ENCODE results near the gene TGFBR1. TPM values are rescaled to one million over a fixed set of nuclear protein-coding genes. Genes with fewer than 3 reads are reported as not detected.

The TGFBR1 gene
- polyA plus RNA-seq, 1 donor from 2014 or later = 78.0 TPM

DNA sequence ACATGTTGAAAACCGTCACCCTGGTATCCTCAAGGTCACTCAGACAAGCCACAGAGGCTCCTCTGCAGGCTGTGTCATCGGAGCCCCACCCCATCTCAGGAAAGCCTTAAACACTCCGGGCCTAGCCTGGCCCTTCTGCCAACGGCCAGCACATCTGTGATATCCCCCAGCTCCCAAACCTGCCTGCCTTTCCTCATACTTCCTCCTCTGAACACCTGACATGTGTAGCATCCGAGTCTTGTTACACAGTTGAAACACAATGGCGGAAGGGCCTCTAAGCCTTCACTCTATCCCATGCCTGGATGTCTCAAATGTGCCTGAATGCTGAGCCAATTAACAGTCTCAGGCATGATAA lies 32.9 kb upstream of the TGFBR1 start:
- no peak overlapping the region for H2AFZ ChIP-seq (ENCODE audit: low read depth, low read length)
- no peaks in the 10 kb centered on the region for H3K9me2 ChIP-seq (ENCODE audit: insufficient read depth, low read length)
- no peak overlapping the region for H3K27ac ChIP-seq (ENCODE audit: low read length)
- TF ChIP-seq EZH2 (IDR thresholded peaks at IDR 0.05; ENCODE audit: borderline replicate concordance, insufficient read depth, low read length, poor library complexity, severe bottlenecking) = no peak
- TF ChIP-seq MXI1 (conservative IDR thresholded peaks at IDR 0.05; ENCODE audit: poor library complexity, severe bottlenecking) = no peak
- TF ChIP-seq, protein P1, sequence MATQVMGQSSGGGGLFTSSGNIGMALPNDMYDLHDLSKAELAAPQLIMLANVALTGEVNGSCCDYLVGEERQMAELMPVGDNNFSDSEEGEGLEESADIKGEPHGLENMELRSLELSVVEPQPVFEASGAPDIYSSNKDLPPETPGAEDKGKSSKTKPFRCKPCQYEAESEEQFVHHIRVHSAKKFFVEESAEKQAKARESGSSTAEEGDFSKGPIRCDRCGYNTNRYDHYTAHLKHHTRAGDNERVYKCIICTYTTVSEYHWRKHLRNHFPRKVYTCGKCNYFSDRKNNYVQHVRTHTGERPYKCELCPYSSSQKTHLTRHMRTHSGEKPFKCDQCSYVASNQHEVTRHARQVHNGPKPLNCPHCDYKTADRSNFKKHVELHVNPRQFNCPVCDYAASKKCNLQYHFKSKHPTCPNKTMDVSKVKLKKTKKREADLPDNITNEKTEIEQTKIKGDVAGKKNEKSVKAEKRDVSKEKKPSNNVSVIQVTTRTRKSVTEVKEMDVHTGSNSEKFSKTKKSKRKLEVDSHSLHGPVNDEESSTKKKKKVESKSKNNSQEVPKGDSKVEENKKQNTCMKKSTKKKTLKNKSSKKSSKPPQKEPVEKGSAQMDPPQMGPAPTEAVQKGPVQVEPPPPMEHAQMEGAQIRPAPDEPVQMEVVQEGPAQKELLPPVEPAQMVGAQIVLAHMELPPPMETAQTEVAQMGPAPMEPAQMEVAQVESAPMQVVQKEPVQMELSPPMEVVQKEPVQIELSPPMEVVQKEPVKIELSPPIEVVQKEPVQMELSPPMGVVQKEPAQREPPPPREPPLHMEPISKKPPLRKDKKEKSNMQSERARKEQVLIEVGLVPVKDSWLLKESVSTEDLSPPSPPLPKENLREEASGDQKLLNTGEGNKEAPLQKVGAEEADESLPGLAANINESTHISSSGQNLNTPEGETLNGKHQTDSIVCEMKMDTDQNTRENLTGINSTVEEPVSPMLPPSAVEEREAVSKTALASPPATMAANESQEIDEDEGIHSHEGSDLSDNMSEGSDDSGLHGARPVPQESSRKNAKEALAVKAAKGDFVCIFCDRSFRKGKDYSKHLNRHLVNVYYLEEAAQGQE (IDR thresholded peaks at IDR 0.05; ENCODE audit: borderline replicate concordance) = no peak
- no peak for TF ChIP-seq RAD21 (conservative IDR thresholded peaks at IDR 0.05)
- no peak for TF ChIP-seq EP300 (conservative IDR thresholded peaks at IDR 0.05; ENCODE audit: poor library complexity, severe bottlenecking)
- no peak for TF ChIP-seq TAF1 (IDR thresholded peaks at IDR 0.05; ENCODE audit: low read depth)
- TF ChIP-seq POLR2AphosphoS5 (IDR thresholded peaks at IDR 0.05) = no peak
- no peak for TF ChIP-seq SMC3 (conservative IDR thresholded peaks at IDR 0.05; ENCODE audit: poor library complexity)
- TF ChIP-seq, protein P2, sequence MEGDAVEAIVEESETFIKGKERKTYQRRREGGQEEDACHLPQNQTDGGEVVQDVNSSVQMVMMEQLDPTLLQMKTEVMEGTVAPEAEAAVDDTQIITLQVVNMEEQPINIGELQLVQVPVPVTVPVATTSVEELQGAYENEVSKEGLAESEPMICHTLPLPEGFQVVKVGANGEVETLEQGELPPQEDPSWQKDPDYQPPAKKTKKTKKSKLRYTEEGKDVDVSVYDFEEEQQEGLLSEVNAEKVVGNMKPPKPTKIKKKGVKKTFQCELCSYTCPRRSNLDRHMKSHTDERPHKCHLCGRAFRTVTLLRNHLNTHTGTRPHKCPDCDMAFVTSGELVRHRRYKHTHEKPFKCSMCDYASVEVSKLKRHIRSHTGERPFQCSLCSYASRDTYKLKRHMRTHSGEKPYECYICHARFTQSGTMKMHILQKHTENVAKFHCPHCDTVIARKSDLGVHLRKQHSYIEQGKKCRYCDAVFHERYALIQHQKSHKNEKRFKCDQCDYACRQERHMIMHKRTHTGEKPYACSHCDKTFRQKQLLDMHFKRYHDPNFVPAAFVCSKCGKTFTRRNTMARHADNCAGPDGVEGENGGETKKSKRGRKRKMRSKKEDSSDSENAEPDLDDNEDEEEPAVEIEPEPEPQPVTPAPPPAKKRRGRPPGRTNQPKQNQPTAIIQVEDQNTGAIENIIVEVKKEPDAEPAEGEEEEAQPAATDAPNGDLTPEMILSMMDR (IDR thresholded peaks at IDR 0.05; ENCODE audit: poor library complexity, severe bottlenecking) = no peak
- H3K9ac ChIP-seq (ENCODE audit: low read length) = no peak overlapping the region
- H3K36me3 ChIP-seq (ENCODE audit: insufficient read depth, low read length) = no peaks in the 10 kb centered on the region
- H3K4me2 ChIP-seq (ENCODE audit: low read length) = no peak overlapping the region
- H4K20me1 ChIP-seq (ENCODE audit: insufficient read depth) = no peaks in the 10 kb centered on the region
- no peaks in the 10 kb centered on the region for H3K79me2 ChIP-seq (replicated peaks; ENCODE audit: insufficient read depth, low read length)
- H3K27me3 ChIP-seq (ENCODE audit: insufficient read depth, low read depth, low read length) = no peaks in the 10 kb centered on the region
- H3K4me3 ChIP-seq (ENCODE audit: low read length) = no peak overlapping the region
- H3F3A ChIP-seq (ENCODE audit: insufficient read depth, low read length, poor library complexity, severe bottlenecking) = no peaks in the 10 kb centered on the region
- no peaks in the 10 kb centered on the region for H3K9me3 ChIP-seq (ENCODE audit: low read length)

DNA sequence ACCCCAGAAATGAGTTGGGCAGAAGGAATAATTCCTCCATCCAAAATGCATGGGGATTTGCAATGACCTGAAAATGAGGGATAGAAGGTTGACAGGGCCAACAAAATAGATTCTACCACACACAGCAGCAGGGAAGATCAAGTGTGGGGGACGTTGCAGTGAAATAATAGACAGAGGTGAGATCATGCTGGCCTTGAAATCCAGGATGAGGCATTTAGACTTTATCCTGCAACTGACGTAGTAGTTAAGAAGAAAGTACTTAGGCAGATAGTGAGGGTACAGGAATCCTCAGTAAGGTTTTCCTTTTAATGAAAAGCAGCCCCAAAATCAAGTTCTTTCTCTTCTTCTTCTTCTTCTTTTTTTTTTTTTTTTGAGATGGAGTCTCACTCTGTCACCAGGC lies 31.6 kb upstream of the TGFBR1 start:
- Histone ChIP-seq H2AFZ (ENCODE audit: low read depth, low read length) (no peak overlapping the region), H3K9me2 (ENCODE audit: insufficient read depth, low read length) (no peaks in the 10 kb centered on the region), H3K27me3 (ENCODE audit: insufficient read depth, low read depth, low read length) (no peaks in the 10 kb centered on the region), H3K9me3 (ENCODE audit: low read length) (no peaks in the 10 kb centered on the region), H3F3A (ENCODE audit: insufficient read depth, low read length, poor library complexity, severe bottlenecking) (no peaks in the 10 kb centered on the region), H3K36me3 (ENCODE audit: insufficient read depth, low read length) (no peaks in the 10 kb centered on the region), H3K4me3 (ENCODE audit: low read length) (no peak overlapping the region), H4K20me1 (ENCODE audit: insufficient read depth) (no peaks in the 10 kb centered on the region), H3K4me2 (ENCODE audit: low read length) (no peak overlapping the region), H3K79me2 (replicated peaks; ENCODE audit: insufficient read depth, low read length) (no peaks in the 10 kb centered on the region), H3K27ac (ENCODE audit: low read length) (no peak overlapping the region), H3K9ac (ENCODE audit: low read length) (no peak overlapping the region)
- no peak for TF ChIP-seq EZH2 (IDR thresholded peaks at IDR 0.05; ENCODE audit: borderline replicate concordance, insufficient read depth, low read length, poor library complexity, severe bottlenecking)
- TF ChIP-seq TAF1 (IDR thresholded peaks at IDR 0.05; ENCODE audit: low read depth) = no peak
- TF ChIP-seq EP300 (conservative IDR thresholded peaks at IDR 0.05; ENCODE audit: poor library complexity, severe bottlenecking) = no peak
- TF ChIP-seq, protein P2 (IDR thresholded peaks at IDR 0.05; ENCODE audit: poor library complexity, severe bottlenecking) = no peak
- TF ChIP-seq MXI1 (conservative IDR thresholded peaks at IDR 0.05; ENCODE audit: poor library complexity, severe bottlenecking) = no peak
- no peak for TF ChIP-seq RAD21 (conservative IDR thresholded peaks at IDR 0.05)
- TF ChIP-seq, protein P1 (IDR thresholded peaks at IDR 0.05; ENCODE audit: borderline replicate concordance) = no peak
- TF ChIP-seq SMC3 (conservative IDR thresholded peaks at IDR 0.05; ENCODE audit: poor library complexity) = no peak
- TF ChIP-seq POLR2AphosphoS5 (IDR thresholded peaks at IDR 0.05) = no peak

All from neural cell (in vitro differentiated cells).